Body of pancreas (tissue), 4 donors: ENCODE results near the gene CMSS1. TPM values are rescaled to one million over a fixed set of nuclear protein-coding genes. Genes with fewer than 3 reads are reported as not detected.
A peak's percentile ranks its signal among the peaks of the same experiment; 100 is the strongest.

Experiments used
- ATAC-seq: fragments of 150-250 bp; one replicate; pipeline ENCODE4 v1.9.1; 2016
- DNase-seq, 4 donors: peaks; one replicate each; pipeline ENCODE4 v3.0.0-alpha.2; 2019
- H3K27ac ChIP-seq, 4 donors: fragments of 200-600 bp; sonication (generic); 1 replicate in 3 of 4; 2 replicates in 1 of 4; pipeline versions ENCODE4 v1.5.1 to v1.6.1; 2016 to 2019; ENCODE audit warnings: mild to moderate bottlenecking in 1 of 4, mixed read lengths in 1 of 4, moderate library complexity in 1 of 4
- H3K27me3 ChIP-seq, 2 donors: fragments of 200-600 bp; sonication (generic); one replicate each; pipeline ENCODE4 v1.6.0; 2016; ENCODE audit warnings: mild to moderate bottlenecking in 1 of 2
- H3K36me3 ChIP-seq, 2 donors: fragments of 200-600 bp; sonication (generic); replicated peaks in 1 of 2; 2 replicates each; pipeline ENCODE4 v1.5.1; 2016; ENCODE audit warnings: low read depth in 2 of 2; ENCODE audit not compliant: insufficient read depth in 1 of 2
- H3K4me1 ChIP-seq: fragments of 200-600 bp; sonication (generic); one replicate; pipeline ENCODE4 v1.6.0; 2016
- H3K4me3 ChIP-seq, 2 donors: fragments of 200-600 bp; sonication (generic); 1 replicate in 1 of 2; 2 replicates in 1 of 2; pipeline ENCODE4 v1.5.1; 2016 to 2019
- H3K9me3 ChIP-seq, 3 donors: fragments of 200-600 bp; sonication (generic); 1 replicate in 2 of 3; 2 replicates in 1 of 3; pipeline ENCODE4 v1.5.1; 2016
- CTCF ChIP-seq, 7 experiments: fragments of 450-650 bp in 4 of 7; fragments of 200-600 bp in 3 of 7; sonication (generic) in 3 of 7; IDR thresholded peaks; one replicate each; pipeline ENCODE4 v1.5.1; 2016 to 2019; ENCODE audit warnings: antibody characterized with exemption in 7 of 7
- POLR2A ChIP-seq, 3 donors: fragments of 450-650 bp; IDR thresholded peaks; one replicate each; pipeline ENCODE4 v1.6.1; 2016; ENCODE audit warnings: antibody characterized with exemption in 3 of 3, mild to moderate bottlenecking in 2 of 3
- WGBS, 2 donors: methylation state at CpG; one replicate each; pipeline ENCODE4 v1.1.5; 2017; 5-methylcytosine and 5-hydroxymethylcytosine counted together
- intact Hi-C: fragments of 100-400 bp; cut with DNase I; formaldehyde crosslinking; loops from one replicate; pipeline ENCODE4 v1.15.1; 2023
- total RNA-seq, 2 donors: library from RNA; depleted of rRNA; stranded (reverse); fragments of >200 nt; gene quantifications; one replicate each; pipeline ENCODE4 v1.1.0, GENCODE V29; 2016

CMSS1 gene
- total RNA-seq, 2 donors from 2014 or later, result 3.9 to 21.4 TPM

- intact Hi-C loops, result no loop called here
- no peaks in the 10 kb centered on the region for H3K4me1 ChIP-seq
- 79 to 82% methylated on average over 2 of the region's 2 CpGs for WGBS, 2 donors
Measured at GRCh38 chr3:99974989-99975388, 157.3 kb downstream of the CMSS1 start.

GRCh38 chr3:99976584-99976983, 158.9 kb downstream of the CMSS1 start:
- no peaks in the 10 kb centered on the region for H3K27me3 ChIP-seq
- ATAC-seq, result no peak
- H3K4me1 ChIP-seq, result no peaks in the 10 kb centered on the region
- H3K36me3 ChIP-seq, result no peaks in the 10 kb centered on the region
- no peaks in the 10 kb centered on the region for H3K9me3 ChIP-seq
- TF ChIP-seq CTCF (IDR thresholded peaks at IDR 0.05) (no peak), POLR2A (IDR thresholded peaks at IDR 0.05) (no peak)
- no peak overlapping the region for H3K27ac ChIP-seq
- intact Hi-C loops, result no loop called here
- DNase-seq, result no peak
- no peak overlapping the region for H3K4me3 ChIP-seq

More at GRCh38 chr3:99974989-99975388, 157.3 kb downstream of the CMSS1 start:
- TF ChIP-seq CTCF (IDR thresholded peaks at IDR 0.05) (no peak), POLR2A (IDR thresholded peaks at IDR 0.05) (no peak)
- ATAC-seq, result peak; percentile 62
- H3K27me3 ChIP-seq, result no peaks in the 10 kb centered on the region
- H3K27ac ChIP-seq, result no peak overlapping the region
- no peak overlapping the region for H3K4me3 ChIP-seq
- H3K9me3 ChIP-seq, result no peaks in the 10 kb centered on the region
- DNase-seq, result no peak
- no peaks in the 10 kb centered on the region for H3K36me3 ChIP-seq

GRCh38 chr3:99978221-99978620, 160.6 kb downstream of the CMSS1 start:
- TF ChIP-seq CTCF (IDR thresholded peaks at IDR 0.05) (no peak), POLR2A (IDR thresholded peaks at IDR 0.05) (no peak)
- DNase-seq, result no peak
- H3K4me1 ChIP-seq, result no peaks in the 10 kb centered on the region
- WGBS, 2 donors, result 100% methylated on average over 1 of the region's 1 CpG
- no peak overlapping the region for H3K27ac ChIP-seq
- intact Hi-C loops, result no loop called here
- no peak overlapping the region for H3K4me3 ChIP-seq
- no peak for ATAC-seq
- no peaks in the 10 kb centered on the region for H3K9me3 ChIP-seq
- H3K27me3 ChIP-seq, result no peaks in the 10 kb centered on the region
- H3K36me3 ChIP-seq, result no peaks in the 10 kb centered on the region

- Histone ChIP-seq H3K4me1 (peaks cover 5% of the 10 kb centered on the region), H3K36me3 (no peaks in the 10 kb centered on the region), H3K4me3 (no peak overlapping the region), H3K9me3 (no peaks in the 10 kb centered on the region), H3K27me3 (no peaks in the 10 kb centered on the region), H3K27ac (no peak overlapping the region)
- 90% methylated on average over 3 of the region's 3 CpGs for WGBS, 2 donors
- intact Hi-C loops, result no loop called here
- TF ChIP-seq POLR2A (IDR thresholded peaks at IDR 0.05) (no peak), CTCF (IDR thresholded peaks at IDR 0.05) (no peak)
- ATAC-seq (no peak), DNase-seq (no peak)
Measured at GRCh38 chr3:99980606-99981005, 162.9 kb downstream of the CMSS1 start.

- 89 to 92% methylated on average over 1 of the region's 1 CpG for whole genome bisulfite sequencing, 2 donors
- Histone ChIP-seq H3K36me3 (no peaks in the 10 kb centered on the region), H3K27ac (no peak overlapping the region), H3K4me3 (no peak overlapping the region), H3K9me3 (no peaks in the 10 kb centered on the region), H3K27me3 (no peaks in the 10 kb centered on the region), H3K4me1 (peaks cover 5% of the 10 kb centered on the region)
- ATAC-seq (no peak), DNase-seq (no peak)
- TF ChIP-seq POLR2A (IDR thresholded peaks at IDR 0.05), result no peak
- intact Hi-C loops, result no loop called here
Measured at GRCh38 chr3:99981138-99981537, 163.5 kb downstream of the CMSS1 start.
